ENCODE data around the gene ZMYND8. TPM values are rescaled to one million over a fixed set of nuclear protein-coding genes. Genes with fewer than 3 reads are reported as not detected.

ZMYND8 gene
- total and polyA plus RNA-seq, 2 donors (not counting 3 experiments of a cell fraction or from before 2014, with no cell fraction given), result 30.6 to 75.2 TPM

GRCh38 chr20:47216819-47217410 lies 139.6 kb downstream of the ZMYND8 start:
- ChIA-PET CTCF (interaction anchor here (1.1 to 9.3 kb wide), 3 partner anchors 21 to 248 kb away, joined by 3 to 68 read pairs (median 4); no protein-coding TSS in a partner anchor), POLR2A (no interaction called here)
- no peaks in the 10 kb centered on the region for H3K9me3 ChIP-seq (replicated peaks; ENCODE audit: control insufficient read depth, insufficient read depth, low read length)
- FAIRE-seq, result no peak
- H3K4me2 ChIP-seq (ENCODE audit: insufficient read depth, low read length), result no peak overlapping the region
- no peak for TF ChIP-seq POLR2A (IDR thresholded peaks at IDR 0.05; ENCODE audit: low read depth, low read length)
- no peak for TF ChIP-seq POLR2AphosphoS5 (IDR thresholded peaks at IDR 0.05; ENCODE audit: insufficient read depth, low read depth, low read length)
- TF ChIP-seq EZH2 (IDR thresholded peaks at IDR 0.05; ENCODE audit: borderline replicate concordance, low read depth, low read length, severe bottlenecking), result no peak
- no peak for TF ChIP-seq CTCF (IDR thresholded peaks at IDR 0.05; ENCODE audit: extremely low read depth in 1 of 2, insufficient read depth in 1 of 2, low read depth in 1 of 2, low read length in 2 of 2)
- TF ChIP-seq GATA2 (IDR thresholded peaks at IDR 0.05; ENCODE audit: insufficient read depth, insufficient read length, low read depth, low read length), result no peak
- TF ChIP-seq MYC (IDR thresholded peaks at IDR 0.05; ENCODE audit: low read depth, low read length), result no peak
- no peak for TF ChIP-seq JUN (IDR thresholded peaks at IDR 0.05; ENCODE audit: borderline replicate concordance, insufficient read depth, insufficient read length, low read depth)
- peaks cover 17% of the 10 kb centered on the region for H3K79me2 ChIP-seq (ENCODE audit: control insufficient read depth, insufficient read depth, low read length)
- BruUV-seq (replicated peaks), result no TSS peak
- H3K4me1 ChIP-seq (ENCODE audit: control insufficient read depth, extremely low read depth, insufficient read depth, low read length), result no peaks in the 10 kb centered on the region
- no peak overlapping the region for H2AFZ ChIP-seq (ENCODE audit: low read depth, low read length)
- no peak overlapping the region for H3K27ac ChIP-seq (ENCODE audit: insufficient read depth, low read depth, low read length)
- no peak overlapping the region for H3K4me3 ChIP-seq (replicated peaks in 1 of 3; ENCODE audit: insufficient read depth in 1 of 3, low read depth in 1 of 3, low read length in 3 of 3)
- no peaks in the 10 kb centered on the region for H3K9me1 ChIP-seq (replicated peaks; ENCODE audit: control insufficient read depth, extremely low read depth, insufficient read depth, low read length)
- dilution Hi-C loops (cut with MboI; ENCODE audit: extremely low pct_ligation_motif_present, low sequenced_read_pairs) (no loop called here), intact Hi-C loops (cut with micrococcal nuclease) (no loop called here)
- no peaks in the 10 kb centered on the region for H4K20me1 ChIP-seq (replicated peaks; ENCODE audit: control insufficient read depth, extremely low read depth, insufficient read depth, low read length)
- H3K36me3 ChIP-seq (ENCODE audit: control insufficient read depth in 2 of 2, extremely low read depth in 1 of 2, insufficient read depth in 2 of 2, low read length in 2 of 2), result peaks cover 31 to 41% of the 10 kb centered on the region in 2 experiments
- DNase-seq (ENCODE audit: low read depth, low spot score), result no peak
- H3K27me3 ChIP-seq (ENCODE audit: control insufficient read depth in 2 of 2, insufficient read depth in 2 of 2, low read length in 2 of 2), result no peaks in the 10 kb centered on the region
- no peak overlapping the region for H3K9ac ChIP-seq (replicated peaks; ENCODE audit: extremely low read depth, insufficient read depth, low read length)

Data from endothelial cell of umbilical vein (primary cell).